GM08714 (cell line): ENCODE results near the gene ANKRD13A.
"Not testable (repeated sequence)": the region's sequence is repeated elsewhere in the genome, so short reads cannot be mapped to it uniquely, and the experiment has no call there.

Experiments used
- H3K4me3 ChIP-seq: fragments of 200-500 bp; sonication (Bioruptor generic); 2 replicates; pipeline ENCODE4 v1.5.1; 2014; ENCODE audit warnings: mild to moderate bottlenecking, low read length, inconsistent platforms
- ZNF274 ChIP-seq: IDR thresholded peaks from 2 replicates; pipeline ENCODE4 v1.6.1; 2012; ENCODE audit warnings: mild to moderate bottlenecking, low read depth, low read length

The ANKRD13A gene

DNA sequence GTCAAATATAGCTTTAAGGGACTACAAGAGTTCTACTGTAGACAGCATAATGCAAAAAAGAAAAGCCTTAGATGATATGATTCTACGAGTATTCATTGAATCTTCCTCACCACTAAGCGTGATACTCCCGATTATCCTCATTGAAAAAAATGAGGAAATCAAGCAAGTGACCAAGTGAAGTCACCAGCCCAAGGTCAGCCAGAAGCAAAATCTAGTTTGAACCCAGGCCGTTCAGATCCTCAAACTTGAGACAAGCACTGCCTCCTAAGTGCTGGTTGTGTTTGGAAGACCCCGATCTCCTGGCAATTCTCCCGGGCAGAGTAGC is 3.9 kb upstream of the ANKRD13A start:
- H3K4me3 ChIP-seq: peak overlapping the region; percentile 84
- no peak for TF ChIP-seq ZNF274

DNA sequence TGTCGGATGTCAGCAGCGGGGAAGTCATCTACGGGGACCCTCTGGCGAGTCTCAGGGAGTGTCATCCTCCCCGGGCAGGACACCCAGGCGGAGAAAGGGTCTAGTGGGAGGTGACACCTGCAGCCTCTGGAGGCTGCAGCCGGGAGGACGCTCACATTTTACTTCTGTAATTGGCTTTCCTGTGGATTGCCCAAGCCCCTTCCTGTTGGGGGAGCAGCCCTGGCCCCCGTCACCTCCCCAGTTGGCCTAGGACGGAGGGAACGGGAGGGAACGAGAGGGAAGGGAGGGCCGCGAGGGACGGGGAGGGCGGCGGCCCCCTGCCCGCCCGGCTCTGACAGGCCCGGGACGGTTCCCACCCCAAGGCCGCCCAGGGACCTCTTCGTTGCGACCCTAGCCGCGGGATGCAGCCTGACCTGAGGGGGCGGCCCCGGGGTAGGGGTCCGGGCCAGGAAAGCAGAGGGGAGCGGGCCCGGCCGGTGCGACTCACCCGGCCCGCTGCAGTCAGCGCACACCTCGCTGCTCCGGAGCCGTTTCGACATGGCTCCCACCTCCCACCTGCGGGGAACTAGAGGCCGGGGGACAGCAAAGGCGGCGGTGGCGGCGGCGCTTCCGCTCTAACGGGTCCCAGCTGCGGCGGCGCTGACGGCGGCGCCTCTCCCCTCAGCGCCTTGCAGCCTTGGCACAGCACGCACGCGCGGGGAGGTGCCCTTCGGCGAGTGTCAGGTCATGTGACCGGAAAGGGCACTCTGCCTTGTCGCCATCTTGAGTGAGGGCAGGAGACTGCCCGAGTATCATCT is 3.3 kb upstream of the ANKRD13A start, which contains the start of gene GIT2:
Gene GIT2, minus strand, starts transcription at position 683 of the 797 bp plus-strand sequence. Its CDS starts 144 bp downstream, at position 539.
- H3K4me3 ChIP-seq: peak within 1 kb of the TSS; percentile 84
- TF ChIP-seq ZNF274: no peak

DNA sequence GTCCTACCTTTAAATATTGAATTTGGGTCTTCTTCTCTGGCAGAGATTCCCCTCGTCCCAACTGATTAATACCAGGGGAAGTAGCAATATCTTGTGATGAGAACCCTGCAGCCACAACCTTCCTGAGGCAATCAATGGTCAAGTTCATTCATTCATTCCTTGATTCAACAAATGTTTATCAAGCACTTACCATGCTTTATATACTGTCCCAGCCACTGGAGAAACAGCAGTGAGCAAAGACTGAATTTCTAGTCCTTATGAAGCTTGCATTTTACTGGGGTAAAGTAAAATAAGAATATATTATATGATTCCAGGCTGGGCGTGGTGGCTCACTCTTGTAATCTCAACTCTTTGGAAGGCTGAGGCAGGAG is 2.8 kb upstream of the ANKRD13A start:
- peak overlapping the region; percentile 84; the same call in 1 of the 2 replicates for H3K4me3 ChIP-seq
- TF ChIP-seq ZNF274: no peak

DNA sequence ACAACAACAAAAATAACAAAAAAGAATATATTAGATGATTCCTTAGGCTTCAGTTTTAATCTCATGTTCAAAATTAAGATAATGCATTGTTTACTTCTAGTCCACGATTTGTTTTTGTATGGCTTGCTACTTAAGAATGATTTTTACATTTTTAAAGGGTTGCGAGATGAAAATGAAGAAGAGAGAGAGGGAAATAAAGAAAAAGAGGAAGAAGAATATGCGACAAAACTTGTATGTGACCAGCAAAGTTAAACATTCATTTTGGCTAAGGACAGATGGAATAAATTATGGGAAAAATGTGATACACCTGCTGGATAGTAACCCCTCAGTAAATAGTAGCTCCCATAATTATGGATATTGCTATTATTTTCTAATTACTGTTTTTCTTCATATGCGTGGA is 1.8 kb upstream of the ANKRD13A start:
- no peak for TF ChIP-seq ZNF274
- no peak overlapping the region for H3K4me3 ChIP-seq

DNA sequence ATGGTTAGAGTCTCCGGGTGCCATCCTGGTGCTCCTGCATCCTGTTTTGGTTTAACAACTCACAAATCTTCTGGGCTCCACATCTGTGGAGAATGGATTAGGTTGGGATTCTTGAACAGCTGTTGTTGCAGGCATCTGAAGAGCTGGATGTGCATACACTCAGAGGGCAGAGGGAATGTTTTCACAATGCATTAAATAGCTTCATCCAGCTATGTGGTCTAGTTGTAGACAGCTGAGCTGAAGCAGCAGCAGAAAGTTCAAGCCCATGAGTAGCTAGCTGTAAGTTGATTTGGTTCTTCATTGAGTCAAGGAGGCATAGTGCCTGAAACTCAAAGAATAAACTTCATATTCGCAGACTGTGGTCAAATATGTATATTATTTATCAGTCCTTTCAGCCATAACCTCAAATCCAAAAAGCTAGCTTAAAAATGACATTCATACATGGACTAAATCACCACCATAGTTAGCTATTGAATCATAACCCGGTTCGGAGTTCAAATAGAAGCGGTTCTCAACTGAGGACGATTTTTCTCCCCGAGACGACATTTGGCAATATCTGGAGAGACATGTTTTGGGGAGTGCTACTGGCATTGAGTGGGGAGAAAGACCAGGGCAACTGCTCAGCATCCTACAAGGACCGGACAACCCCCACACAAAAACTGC is 858 bp upstream of the ANKRD13A start:
- peak overlapping the region; percentile 68; the same call in 1 of the 2 replicates for H3K4me3 ChIP-seq
- TF ChIP-seq ZNF274: no peak

DNA sequence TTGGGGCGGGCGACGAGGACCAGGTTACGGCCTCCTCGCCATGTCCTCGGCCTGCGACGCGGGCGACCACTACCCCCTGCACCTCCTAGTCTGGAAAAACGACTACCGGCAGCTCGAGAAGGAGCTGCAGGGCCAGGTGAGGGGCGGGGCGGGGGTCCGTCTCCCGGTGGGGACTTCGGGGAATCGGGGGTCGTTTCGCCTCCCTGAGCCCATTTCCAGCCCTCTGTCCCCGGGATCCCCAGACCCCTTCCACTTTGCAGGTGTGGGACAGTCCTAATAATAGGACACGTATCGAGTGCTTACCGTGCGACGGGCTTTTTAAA is 380 bp downstream of the ANKRD13A start:
- H3K4me3 ChIP-seq: peak overlapping the region; percentile 68
- no peak for TF ChIP-seq ZNF274

DNA sequence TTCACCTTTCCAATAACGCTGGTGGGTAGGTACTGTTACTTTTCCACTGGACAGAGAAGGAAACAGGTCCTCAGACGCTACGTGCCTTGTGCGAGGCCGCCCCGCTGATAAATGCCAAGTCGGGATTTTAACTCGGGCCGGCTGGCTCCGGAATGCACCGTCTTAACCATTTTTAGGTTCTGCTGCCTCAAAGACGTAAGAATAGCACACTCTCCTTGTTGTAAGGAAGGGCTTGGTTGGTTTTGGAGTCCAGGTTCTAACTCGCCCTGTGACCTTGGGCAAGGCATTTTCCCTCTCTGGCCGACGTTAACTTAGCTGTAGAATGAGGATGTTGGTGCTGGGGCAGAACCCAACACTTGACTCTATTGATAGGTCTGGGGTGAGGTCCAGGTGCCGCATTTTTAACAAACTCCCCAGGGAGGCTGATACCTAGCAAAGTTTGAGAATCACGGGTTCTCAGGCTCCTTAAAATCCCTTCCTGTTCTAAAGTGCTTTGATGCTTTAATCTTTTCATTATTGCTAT is 814 bp downstream of the ANKRD13A start:
- peak overlapping the region; percentile 68 for H3K4me3 ChIP-seq
- TF ChIP-seq ZNF274: no peak

DNA sequence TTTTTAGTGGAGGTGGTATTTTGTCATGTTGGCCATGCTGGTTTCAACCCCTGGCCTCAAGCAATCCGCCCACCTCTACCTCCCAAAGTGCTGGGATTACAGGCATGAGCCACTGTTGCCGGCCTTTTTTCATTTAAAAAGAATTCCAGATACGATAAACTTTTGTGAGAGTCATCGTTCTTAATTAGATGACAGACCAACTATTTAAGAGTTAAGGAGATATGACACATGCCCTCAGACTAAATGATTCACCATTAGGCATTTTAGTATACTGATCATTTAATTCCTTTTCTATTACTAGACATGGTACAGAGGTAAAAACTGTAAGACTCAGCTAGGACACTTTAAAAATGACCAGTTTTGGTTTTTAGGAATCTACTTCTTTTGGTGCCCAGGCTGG is 2.4 kb downstream of the ANKRD13A start:
- no peak for TF ChIP-seq ZNF274
- H3K4me3 ChIP-seq: no peak overlapping the region

DNA sequence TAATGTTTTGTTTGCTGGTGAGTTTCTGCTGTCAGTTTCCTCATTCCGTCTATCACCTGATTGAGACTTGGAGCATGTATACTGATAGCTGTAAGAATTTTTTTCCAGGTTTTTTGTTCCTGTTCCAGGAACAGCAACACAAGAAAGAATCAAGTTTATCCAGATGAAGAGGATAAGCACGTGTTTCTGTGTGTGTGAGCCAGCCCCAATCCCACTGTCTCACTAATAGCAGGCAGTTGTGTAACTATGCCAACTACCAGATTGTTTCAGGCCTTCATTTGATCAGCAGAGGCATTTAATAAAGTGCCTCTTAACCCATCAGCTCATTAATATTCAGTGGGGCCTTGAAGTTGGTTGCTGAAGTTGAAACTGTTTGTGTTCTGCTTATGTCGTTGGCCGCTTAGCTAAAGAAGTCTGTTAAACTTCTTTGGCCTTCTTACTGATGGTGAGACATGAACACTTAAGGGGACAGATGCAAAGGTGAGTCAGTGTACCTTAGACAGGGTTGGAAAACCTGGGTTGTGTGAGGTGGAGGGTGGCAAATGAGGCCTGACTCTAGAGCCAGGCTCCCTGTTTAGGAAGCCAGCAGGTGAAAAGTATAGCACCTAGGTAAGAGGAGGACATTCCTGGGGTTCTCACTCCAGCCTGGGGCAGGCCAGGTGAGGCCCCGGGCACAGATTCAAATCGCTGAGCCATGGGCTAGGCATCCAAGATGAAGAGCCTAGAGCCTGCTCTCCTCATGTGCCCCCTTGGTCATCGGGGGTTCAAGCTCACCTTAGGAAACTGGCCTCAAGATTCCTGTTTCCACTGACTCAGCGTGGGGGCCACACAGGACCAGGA is 3.7 kb downstream of the ANKRD13A start:
- TF ChIP-seq ZNF274: no peak
- no peak overlapping the region for H3K4me3 ChIP-seq

DNA sequence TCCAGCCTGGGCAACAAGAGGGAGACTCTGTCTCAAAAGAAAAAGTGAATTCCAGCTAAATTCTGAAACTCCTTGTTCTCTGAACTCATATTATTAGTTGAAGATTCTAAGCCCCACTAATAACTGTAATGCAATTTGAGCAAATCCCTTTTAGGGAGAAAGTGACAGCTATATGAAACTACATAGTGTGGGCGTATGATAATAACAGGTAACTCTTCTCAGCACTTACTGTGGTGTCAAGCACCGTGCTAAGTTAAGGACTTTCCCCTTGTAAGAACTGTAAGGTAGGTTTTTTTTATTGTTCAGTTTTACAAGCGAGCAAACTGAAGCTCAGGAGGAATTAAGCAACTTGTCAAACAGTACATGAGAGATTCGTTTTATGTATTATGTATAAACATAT is 5.4 kb downstream of the ANKRD13A start:
- no peak overlapping the region for H3K4me3 ChIP-seq
- TF ChIP-seq ZNF274: no peak

DNA sequence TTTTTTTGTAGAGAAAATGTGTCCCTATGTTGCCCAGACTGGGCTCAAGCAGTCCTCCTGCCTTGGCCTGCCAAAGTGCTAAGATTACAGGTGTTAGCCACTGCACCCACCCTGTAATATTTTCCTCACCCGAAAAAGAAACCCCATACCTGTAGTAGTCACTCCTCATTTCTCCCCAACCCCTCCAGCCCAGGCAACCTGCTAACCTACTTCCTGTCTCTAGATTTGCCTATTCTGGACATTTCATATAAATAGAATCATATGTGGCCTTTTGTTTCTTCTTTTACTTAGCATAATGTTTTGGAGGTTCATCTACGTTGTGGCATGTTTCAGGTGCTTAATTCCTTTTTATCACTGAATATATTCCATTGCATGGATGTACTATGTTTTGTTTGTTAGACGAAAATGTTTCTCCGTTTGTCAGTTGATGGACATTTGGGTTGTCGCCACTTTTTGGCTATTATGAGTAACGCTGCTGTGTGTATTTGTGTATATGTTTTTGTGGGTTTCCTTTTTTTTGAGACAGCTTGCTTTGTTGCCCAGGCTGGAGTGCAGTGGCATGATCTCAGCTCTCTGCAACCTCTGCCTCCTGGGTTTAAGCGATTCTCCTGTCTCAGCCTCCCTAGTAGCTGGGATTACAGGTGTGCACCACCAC is 6.2 kb downstream of the ANKRD13A start:
- TF ChIP-seq ZNF274: no peak
- H3K4me3 ChIP-seq: peak overlapping the region; percentile 64; the same call in 1 of the 2 replicates

DNA sequence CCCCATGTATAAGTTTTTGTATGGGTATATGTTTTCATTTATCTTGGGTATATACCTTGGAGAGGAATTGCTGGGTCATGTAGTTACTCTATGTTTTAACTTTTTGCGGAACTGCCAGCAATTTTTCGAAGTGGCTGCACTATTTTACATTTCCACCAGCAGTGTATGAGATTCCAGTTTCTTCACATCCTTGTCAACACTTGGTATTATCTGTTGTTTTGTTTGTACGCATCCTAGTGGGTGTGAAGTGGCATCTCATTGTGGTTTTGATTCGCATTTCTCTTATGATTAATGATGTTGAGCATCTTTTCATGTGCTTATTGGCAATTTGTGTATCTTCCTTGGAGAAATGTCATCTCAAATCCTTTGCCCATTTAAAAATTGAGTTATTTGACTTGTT is 6.9 kb downstream of the ANKRD13A start:
- no peak for TF ChIP-seq ZNF274
- no peak overlapping the region for H3K4me3 ChIP-seq

DNA sequence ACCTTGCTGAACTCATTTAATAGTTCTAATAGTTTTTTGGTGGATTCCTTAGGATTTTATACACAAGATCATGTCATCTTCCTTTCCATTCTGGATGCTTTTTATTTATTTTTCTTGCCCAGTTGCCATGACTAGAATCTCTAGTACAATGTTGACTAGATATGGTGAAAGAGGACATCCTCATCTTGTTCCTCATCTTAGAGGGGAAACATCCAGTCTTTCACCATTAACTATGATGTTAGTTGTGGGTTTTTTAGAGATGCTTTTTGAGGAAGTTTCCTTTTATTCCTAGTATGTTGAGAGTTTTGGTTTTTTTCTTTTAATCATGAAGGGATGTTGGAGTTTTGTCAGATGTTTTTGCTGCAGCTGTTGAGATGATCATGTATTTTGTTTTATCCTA is 8.7 kb downstream of the ANKRD13A start:
- no peak for TF ChIP-seq ZNF274
- no peak overlapping the region for H3K4me3 ChIP-seq

DNA sequence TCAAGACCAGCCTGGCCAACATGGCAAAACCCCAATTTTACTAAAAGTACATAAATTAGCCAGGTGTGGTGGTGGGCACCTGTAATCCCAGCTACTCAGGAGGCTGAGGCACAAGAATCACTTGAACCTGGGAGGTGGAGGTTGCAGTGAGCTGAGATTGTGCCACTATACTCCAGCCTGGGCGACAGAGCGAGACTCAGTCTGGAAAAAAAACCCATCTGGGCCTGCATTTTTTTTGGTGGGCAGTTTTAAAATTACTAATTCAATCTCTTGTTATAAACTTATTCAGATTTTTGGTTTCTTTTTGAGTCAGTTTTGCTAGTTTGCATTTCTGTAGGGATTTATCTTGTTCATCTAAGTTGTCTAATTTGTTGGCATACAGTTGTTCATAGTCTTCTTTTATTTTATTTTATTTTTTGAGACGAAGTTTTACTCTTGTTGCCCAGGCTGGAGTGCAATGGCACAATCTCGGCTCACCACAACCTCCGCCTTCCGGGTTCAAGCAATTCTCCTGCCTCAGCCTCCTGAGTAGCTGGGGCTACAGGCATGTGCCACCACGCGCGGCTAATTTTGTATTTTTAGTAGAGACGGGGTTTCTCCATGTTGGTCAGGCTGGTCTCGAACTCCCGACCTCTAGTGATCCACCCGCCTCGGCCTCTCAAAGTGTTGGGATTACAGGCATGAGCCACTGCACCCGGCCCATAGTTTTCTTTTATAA is 9.6 kb downstream of the ANKRD13A start:
- not testable (repeated sequence) for H3K4me3 ChIP-seq
